Measurements from ENCODE around the gene SMARCE1.

GRCh38 chr17:40658396-40658795 lies 10.8 kb upstream of the SMARCE1 start:
- TF ChIP-seq EP300 (IDR thresholded peaks at IDR 0.05) (no peak), CTCF (IDR thresholded peaks at IDR 0.05) (no peak), POLR2AphosphoS5 (IDR thresholded peaks at IDR 0.05) (no peak)

All from stomach (tissue), 4 donors.